PC-9 (cell line): ENCODE data around the gene SUGP2. TPM values are rescaled to one million over a fixed set of nuclear protein-coding genes. Genes with fewer than 3 reads are reported as not detected.

ENCODE experiments used
- BruUV-seq: library from RNA; stranded (reverse); fragments of 400-500 nt; replicated peaks from 2 replicates; lab custom pipeline; 2021; lab: Mats Ljungman, UMichigan
- CTCF ChIA-PET: fragments of 300-600 bp; sonication (Branson Sonifier 250); formaldehyde crosslinking; loops from one replicate; lab custom pipeline; 2022; ENCODE audit warnings: antibody characterized with exemption; lab: Charles Lee
- POLR2A ChIA-PET: fragments of 300-600 bp; sonication (Branson Sonifier 250); formaldehyde crosslinking; loops from one replicate; lab custom pipeline; 2022; ENCODE audit warnings: antibody characterized with exemption; ENCODE audit not compliant: unreplicated experiment; lab: Charles Lee
- DNase-seq, 2 experiments: peaks; one replicate each; pipeline versions ENCODE4 v3.0.0 to v3.0.0-alpha.2; 2015 to 2022; ENCODE audit warnings: mixed read lengths in 1 of 2
- H2AFZ ChIP-seq: fragments of 200-600 bp; sonication (generic); 2 replicates; pipeline ENCODE4 v1.8.1; 2017; ENCODE audit warnings: antibody characterized with exemption
- H3F3A ChIP-seq: fragments of 200-600 bp; sonication (generic); 2 replicates; pipeline ENCODE4 v1.8.1; 2017; ENCODE audit warnings: antibody characterized with exemption, mild to moderate bottlenecking, low read depth; ENCODE audit not compliant: insufficient read depth
- H3K27ac ChIP-seq: fragments of 200-600 bp; sonication (generic); 2 replicates; pipeline ENCODE4 v1.6.1; 2016; ENCODE audit warnings: mixed run types
- H3K27me3 ChIP-seq: fragments of 200-600 bp; sonication (generic); 2 replicates; pipeline ENCODE4 v1.6.1; 2016; ENCODE audit warnings: low read depth, mixed run types; ENCODE audit not compliant: insufficient read depth
- H3K36me3 ChIP-seq: fragments of 200-600 bp; sonication (generic); 2 replicates; pipeline ENCODE4 v1.6.1; 2016; ENCODE audit warnings: low read depth, mixed run types
- H3K4me1 ChIP-seq: fragments of 200-600 bp; sonication (generic); replicated peaks from 2 replicates; pipeline ENCODE4 v1.6.1; 2016; ENCODE audit warnings: mixed run types; ENCODE audit not compliant: insufficient read depth
- H3K4me2 ChIP-seq: fragments of 200-600 bp; sonication (generic); 2 replicates; pipeline ENCODE4 v1.6.1; 2017; ENCODE audit warnings: mixed run types
- H3K4me3 ChIP-seq: fragments of 200-600 bp; sonication (generic); 2 replicates; pipeline ENCODE4 v1.6.1; 2016; ENCODE audit warnings: mixed run types
- H3K79me2 ChIP-seq: fragments of 200-600 bp; sonication (generic); 2 replicates; pipeline ENCODE4 v1.6.1; 2017; ENCODE audit warnings: low read depth, mixed run types
- H3K9me2 ChIP-seq: fragments of 200-600 bp; sonication (generic); 2 replicates; pipeline ENCODE4 v1.8.1; 2017; ENCODE audit warnings: mild to moderate bottlenecking; ENCODE audit not compliant: insufficient read depth
- H3K9me3 ChIP-seq: fragments of 200-600 bp; sonication (generic); 2 replicates; pipeline ENCODE4 v1.8.1; 2016; ENCODE audit warnings: low read depth; ENCODE audit not compliant: insufficient read depth
- H4K20me1 ChIP-seq: fragments of 200-600 bp; sonication (generic); 2 replicates; pipeline ENCODE4 v1.8.1; 2017; ENCODE audit not compliant: insufficient read depth
- CTCF ChIP-seq: fragments of 200-600 bp; sonication (generic); conservative IDR thresholded peaks from 2 replicates; pipeline ENCODE4 v1.6.1; 2017; ENCODE audit warnings: mixed run types, antibody characterized with exemption, mild to moderate bottlenecking, moderate library complexity
- EZH2 ChIP-seq: fragments of 200-600 bp; sonication (generic); IDR thresholded peaks from 2 replicates; pipeline ENCODE4 v1.8.0; 2017; ENCODE audit warnings: antibody characterized with exemption, low read depth
- intact Hi-C: fragments of 100-400 bp; cut with micrococcal nuclease; formaldehyde crosslinking; loops from one replicate; pipeline ENCODE4 v1.10.0; 2022; ENCODE audit not compliant: unreplicated experiment
- total RNA-seq: library from RNA; stranded (reverse); gene quantifications from 2 replicates; pipeline ENCODE4 v1.2.3, GENCODE V29; 2021

SUGP2 gene
- total RNA-seq, 1 experiment from 2014 or later = 73.1 TPM

DNA sequence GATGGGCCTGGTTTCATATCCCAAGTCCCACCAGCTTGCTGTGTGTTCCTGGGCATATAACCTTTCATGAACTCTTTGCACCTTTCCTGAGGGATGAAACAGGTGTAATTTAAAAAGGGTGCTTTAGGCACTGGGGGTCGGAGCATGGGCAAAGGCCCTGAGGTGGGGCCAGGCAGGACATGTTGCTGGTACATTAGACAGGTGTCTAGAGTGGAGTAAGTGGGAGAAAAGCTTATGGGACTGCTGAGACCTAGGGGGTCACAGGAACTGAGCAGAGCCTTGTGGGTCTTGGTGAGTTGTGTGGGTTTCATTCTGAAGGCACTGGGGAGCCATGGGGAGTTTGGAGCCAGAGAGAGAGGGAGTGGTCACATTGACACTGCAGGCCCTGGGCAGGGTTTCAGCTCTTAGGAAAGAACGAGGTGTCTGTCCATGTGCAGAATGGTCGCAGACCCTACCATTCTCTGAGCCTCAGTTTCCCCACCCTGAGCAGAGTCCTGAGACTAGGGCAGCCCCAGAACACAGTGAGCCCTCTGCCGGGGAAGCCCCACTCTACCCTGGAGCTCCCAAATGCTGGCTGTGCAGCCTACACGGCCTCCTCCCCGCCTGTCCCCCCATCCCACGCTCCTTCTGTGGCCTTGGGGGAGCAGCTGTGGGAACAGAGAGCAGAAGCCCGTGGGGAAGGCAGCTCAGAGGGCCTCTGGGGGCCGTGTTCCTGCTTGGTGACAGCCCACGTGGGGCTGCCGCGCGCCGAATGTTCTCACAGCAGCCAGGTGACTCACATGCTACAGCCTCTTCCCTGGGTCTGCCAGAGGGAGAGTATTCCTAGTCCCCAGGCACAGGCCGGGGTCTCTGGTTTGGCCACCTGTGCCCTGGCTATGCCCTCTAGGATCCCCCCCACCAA, 85.0 kb downstream of the SUGP2 start:
- no TSS peak for BruUV-seq
- Histone ChIP-seq H3K4me1 (peaks cover 26% of the 10 kb centered on the region), H2AFZ (no peak overlapping the region), H3K27ac (no peak overlapping the region), H3K36me3 (no peaks in the 10 kb centered on the region), H4K20me1 (no peaks in the 10 kb centered on the region), H3K27me3 (no peaks in the 10 kb centered on the region), H3K79me2 (no peaks in the 10 kb centered on the region), H3K9me3 (no peaks in the 10 kb centered on the region), H3K4me3 (no peak overlapping the region), H3F3A (peaks cover 51% of the 10 kb centered on the region), H3K9me2 (no peaks in the 10 kb centered on the region), H3K4me2 (no peak overlapping the region)
- TF ChIP-seq CTCF (no peak), EZH2 (no peak)
- POLR2A ChIA-PET = interaction anchor here (0.6 kb wide), 1 partner anchor 29 kb away, joined by 3 read pairs; the partner anchor contains the start of genes COPE and DDX49
- no peak for DNase-seq
- CTCF ChIA-PET = interaction anchor here (0.6 kb wide), 1 partner anchor 39 kb away, joined by 4 read pairs; no protein-coding TSS in a partner anchor
- intact Hi-C loops = no loop called here

GRCh38 chr19:18946918-18947317, 86.4 kb downstream of the SUGP2 start:
- Histone ChIP-seq H4K20me1 (no peaks in the 10 kb centered on the region), H3K27ac (no peak overlapping the region), H3K36me3 (no peaks in the 10 kb centered on the region), H3K4me3 (no peak overlapping the region), H3K4me1 (peaks cover 12% of the 10 kb centered on the region), H3K9me3 (no peaks in the 10 kb centered on the region), H3K79me2 (no peaks in the 10 kb centered on the region), H3K9me2 (no peaks in the 10 kb centered on the region), H3K4me2 (no peak overlapping the region), H3F3A (peaks cover 50% of the 10 kb centered on the region), H2AFZ (no peak overlapping the region), H3K27me3 (no peaks in the 10 kb centered on the region)
- no peak for DNase-seq
- TF ChIP-seq CTCF (no peak), EZH2 (no peak)
- ChIA-PET CTCF (no interaction called here), POLR2A (no interaction called here)
- BruUV-seq = no TSS peak
- intact Hi-C loops = no loop called here

- H3K4me2 ChIP-seq = no peak overlapping the region
- H3K4me1 ChIP-seq = peaks cover 8% of the 10 kb centered on the region
- 0 out of 2 replicates have a peak, but pooled peaks cover 4% of the 10 kb centered on the region for H3K79me2 ChIP-seq
- no peaks in the 10 kb centered on the region for H3K27me3 ChIP-seq
- DNase-seq = no peak
- H2AFZ ChIP-seq = no peak overlapping the region
- no peak overlapping the region for H3K27ac ChIP-seq
- ChIA-PET CTCF (interaction anchor here (0.6 kb wide), 1 partner anchor 16 kb away, joined by 5 read pairs; no protein-coding TSS in a partner anchor), POLR2A (no interaction called here)
- H3K4me3 ChIP-seq = no peak overlapping the region
- H3K9me3 ChIP-seq = no peaks in the 10 kb centered on the region
- TF ChIP-seq CTCF (no peak), EZH2 (no peak)
- H3F3A ChIP-seq = peaks cover 49% of the 10 kb centered on the region
- BruUV-seq = no TSS peak
- no peaks in the 10 kb centered on the region for H3K9me2 ChIP-seq
- intact Hi-C loops = no loop called here
- H3K36me3 ChIP-seq = no peaks in the 10 kb centered on the region
- no peaks in the 10 kb centered on the region for H4K20me1 ChIP-seq
Observed at GRCh38 chr19:18946335-18946734, 87.0 kb downstream of the SUGP2 start.
